Measurements from ENCODE around the gene SRD5A3. TPM values are rescaled to one million over a fixed set of nuclear protein-coding genes. Genes with fewer than 3 reads are reported as not detected.

The SRD5A3 gene
- total and polyA plus RNA-seq, 9 of the 15 experiments (the other 6 are each of a cell fraction or from before 2014, with no cell fraction given), result 2.5 to 37.0 (median 13.3) TPM

DNA sequence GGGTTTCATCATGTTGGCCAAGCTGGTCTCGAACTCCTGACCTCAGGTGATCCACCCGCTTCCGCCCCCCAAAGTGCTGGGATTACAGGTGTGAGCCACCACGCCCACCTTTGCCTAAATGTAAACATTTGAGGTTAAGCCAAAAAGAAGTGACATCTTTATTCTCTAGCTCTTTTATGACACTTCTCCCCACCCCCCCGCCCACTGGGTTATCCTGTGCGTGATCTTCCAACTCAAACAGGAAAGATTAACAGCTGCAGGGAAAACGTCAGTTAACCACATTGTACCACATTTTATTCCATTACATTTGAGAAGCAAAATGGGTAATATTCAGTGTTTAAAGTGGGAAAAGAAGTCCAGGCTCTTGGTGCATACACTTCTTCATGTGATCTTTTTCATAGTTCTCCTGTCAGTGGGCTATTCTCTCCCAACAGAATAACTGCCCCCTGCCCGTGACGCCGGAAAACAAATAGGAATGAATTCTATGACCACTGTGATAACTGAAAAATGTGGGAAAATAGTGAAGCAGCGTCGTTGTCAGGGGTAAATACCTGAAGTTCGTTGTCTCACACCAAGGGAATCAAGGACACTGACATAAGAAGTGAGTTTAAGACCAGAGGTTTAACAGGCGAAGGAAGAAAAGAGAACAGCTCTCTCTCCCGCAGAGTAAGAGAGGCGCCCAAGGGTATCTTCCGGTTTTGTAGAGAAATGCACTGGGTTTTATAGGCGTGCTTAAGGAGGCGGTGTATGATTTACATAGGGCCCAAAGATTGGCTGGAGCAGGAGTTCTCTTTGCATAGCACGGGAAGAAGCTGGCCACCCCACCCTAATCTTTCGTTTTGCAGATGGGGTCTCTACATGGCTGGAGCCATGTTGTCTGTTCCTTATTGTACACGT, 9.7 kb upstream of the SRD5A3 start:
- ATAC-seq (peak; percentile 95), DNase-seq (ENCODE audit: extremely low read depth in 1 of 4, low spot score in 3 of 4) (peak in 2 of 4 experiments; percentile 27 to 42), FAIRE-seq (peak; percentile 77)
- ChIA-PET POLR2A (interaction anchor here (1.4 kb wide), 1 partner anchor 9 kb away, joined by 3 read pairs; the partner anchor contains the start of gene SRD5A3), CTCF (ENCODE audit: low intra/inter-chr PET ratio) (interaction anchor here (0.6 kb wide), 1 partner anchor 14 kb away, joined by 4 read pairs; no protein-coding TSS in a partner anchor)
- peaks cover 0 to 3% of the 10 kb centered on the region in 2 experiments; a peak in 1 of 5 replicates for H3K4me1 ChIP-seq (replicated peaks in 1 of 2; ENCODE audit: control insufficient read depth in 2 of 2, insufficient read depth in 2 of 2, low read length in 2 of 2)
- no peak overlapping the region for H3K4me3 ChIP-seq
- 26% methylated on average over 22 of the region's 22 CpGs for WGBS (ENCODE audit: insufficient coverage, low coverage, missing lambda C conversion rate)
- H3K79me2 ChIP-seq (ENCODE audit: control insufficient read depth, insufficient read depth, low read length), result no peaks in the 10 kb centered on the region
- no peaks in the 10 kb centered on the region for H3K9me1 ChIP-seq (ENCODE audit: control insufficient read depth, insufficient read depth, low read length)
- peak overlapping the region; percentile 53 for H3K4me2 ChIP-seq (ENCODE audit: insufficient read depth, low read length)
- no peaks in the 10 kb centered on the region for H3K27me3 ChIP-seq (ENCODE audit: control insufficient read depth in 2 of 2, insufficient read depth in 2 of 2, low read length in 2 of 2)
- H3K36me3 ChIP-seq (ENCODE audit: control insufficient read depth, insufficient read depth, low read length), result no peaks in the 10 kb centered on the region
- no peaks in the 10 kb centered on the region for H3K9me3 ChIP-seq (replicated peaks; ENCODE audit: control insufficient read depth, insufficient read depth, low read depth, low read length)
- intact Hi-C loops (cut with micrococcal nuclease) (no loop called here), in situ Hi-C loops (cut with MboI) (loop anchor here (10.0 kb wide), 1 partner anchor 398 kb away; no protein-coding TSS in a partner anchor)
- peak overlapping the region; percentile 79 for H2AFZ ChIP-seq (ENCODE audit: low read depth, low read length)
- H3K27ac ChIP-seq (ENCODE audit: extremely low read depth, low read depth, low read length), result peak overlapping the region; percentile 33; the same call in 2 of the 3 replicates
- no peak overlapping the region for H3K9ac ChIP-seq (ENCODE audit: insufficient read depth in 1 of 2, low read depth in 2 of 2, low read length in 2 of 2)
- H4K20me1 ChIP-seq (replicated peaks; ENCODE audit: control insufficient read depth, insufficient read depth, low read length), result no peaks in the 10 kb centered on the region
- BruUV-seq (replicated peaks), result no TSS peak
- TF ChIP-seq NR2F6 (CRISPR knock-in tag; IDR thresholded peaks at IDR 0.05) (no peak), GATAD2B (IDR thresholded peaks at IDR 0.05; ENCODE audit: borderline replicate concordance) (no peak), RBM22 (IDR thresholded peaks at IDR 0.05; ENCODE audit: low read depth, low read length, poor library complexity, severe bottlenecking) (no peak), STAG1 (CRISPR knock-in tag; IDR thresholded peaks at IDR 0.05; ENCODE audit: borderline replicate concordance) (no peak), TCF3 (CRISPR knock-in tag; IDR thresholded peaks at IDR 0.05) (no peak)
- TF ChIP-seq, protein P1, sequence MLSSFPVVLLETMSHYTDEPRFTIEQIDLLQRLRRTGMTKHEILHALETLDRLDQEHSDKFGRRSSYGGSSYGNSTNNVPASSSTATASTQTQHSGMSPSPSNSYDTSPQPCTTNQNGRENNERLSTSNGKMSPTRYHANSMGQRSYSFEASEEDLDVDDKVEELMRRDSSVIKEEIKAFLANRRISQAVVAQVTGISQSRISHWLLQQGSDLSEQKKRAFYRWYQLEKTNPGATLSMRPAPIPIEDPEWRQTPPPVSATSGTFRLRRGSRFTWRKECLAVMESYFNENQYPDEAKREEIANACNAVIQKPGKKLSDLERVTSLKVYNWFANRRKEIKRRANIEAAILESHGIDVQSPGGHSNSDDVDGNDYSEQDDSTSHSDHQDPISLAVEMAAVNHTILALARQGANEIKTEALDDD (IDR thresholded peaks at IDR 0.05), result no peak
- TF ChIP-seq, protein P2, sequence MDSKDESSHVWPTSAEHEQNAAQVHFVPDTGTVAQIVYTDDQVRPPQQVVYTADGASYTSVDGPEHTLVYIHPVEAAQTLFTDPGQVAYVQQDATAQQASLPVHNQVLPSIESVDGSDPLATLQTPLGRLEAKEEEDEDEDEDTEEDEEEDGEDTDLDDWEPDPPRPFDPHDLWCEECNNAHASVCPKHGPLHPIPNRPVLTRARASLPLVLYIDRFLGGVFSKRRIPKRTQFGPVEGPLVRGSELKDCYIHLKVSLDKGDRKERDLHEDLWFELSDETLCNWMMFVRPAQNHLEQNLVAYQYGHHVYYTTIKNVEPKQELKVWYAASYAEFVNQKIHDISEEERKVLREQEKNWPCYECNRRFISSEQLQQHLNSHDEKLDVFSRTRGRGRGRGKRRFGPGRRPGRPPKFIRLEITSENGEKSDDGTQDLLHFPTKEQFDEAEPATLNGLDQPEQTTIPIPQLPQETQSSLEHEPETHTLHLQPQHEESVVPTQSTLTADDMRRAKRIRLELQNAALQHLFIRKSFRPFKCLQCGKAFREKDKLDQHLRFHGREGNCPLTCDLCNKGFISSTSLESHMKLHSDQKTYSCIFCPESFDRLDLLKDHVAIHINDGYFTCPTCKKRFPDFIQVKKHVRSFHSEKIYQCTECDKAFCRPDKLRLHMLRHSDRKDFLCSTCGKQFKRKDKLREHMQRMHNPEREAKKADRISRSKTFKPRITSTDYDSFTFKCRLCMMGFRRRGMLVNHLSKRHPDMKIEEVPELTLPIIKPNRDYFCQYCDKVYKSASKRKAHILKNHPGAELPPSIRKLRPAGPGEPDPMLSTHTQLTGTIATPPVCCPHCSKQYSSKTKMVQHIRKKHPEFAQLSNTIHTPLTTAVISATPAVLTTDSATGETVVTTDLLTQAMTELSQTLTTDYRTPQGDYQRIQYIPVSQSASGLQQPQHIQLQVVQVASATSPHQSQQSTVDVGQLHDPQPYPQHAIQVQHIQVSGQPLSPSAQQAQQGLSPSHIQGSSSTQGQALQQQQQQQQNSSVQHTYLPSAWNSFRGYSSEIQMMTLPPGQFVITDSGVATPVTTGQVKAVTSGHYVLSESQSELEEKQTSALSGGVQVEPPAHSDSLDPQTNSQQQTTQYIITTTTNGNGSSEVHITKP (IDR thresholded peaks at IDR 0.05; ENCODE audit: partially characterized antibody), result no peak
- TF ChIP-seq, protein P3, sequence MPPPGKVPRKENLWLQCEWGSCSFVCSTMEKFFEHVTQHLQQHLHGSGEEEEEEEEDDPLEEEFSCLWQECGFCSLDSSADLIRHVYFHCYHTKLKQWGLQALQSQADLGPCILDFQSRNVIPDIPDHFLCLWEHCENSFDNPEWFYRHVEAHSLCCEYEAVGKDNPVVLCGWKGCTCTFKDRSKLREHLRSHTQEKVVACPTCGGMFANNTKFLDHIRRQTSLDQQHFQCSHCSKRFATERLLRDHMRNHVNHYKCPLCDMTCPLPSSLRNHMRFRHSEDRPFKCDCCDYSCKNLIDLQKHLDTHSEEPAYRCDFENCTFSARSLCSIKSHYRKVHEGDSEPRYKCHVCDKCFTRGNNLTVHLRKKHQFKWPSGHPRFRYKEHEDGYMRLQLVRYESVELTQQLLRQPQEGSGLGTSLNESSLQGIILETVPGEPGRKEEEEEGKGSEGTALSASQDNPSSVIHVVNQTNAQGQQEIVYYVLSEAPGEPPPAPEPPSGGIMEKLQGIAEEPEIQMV (tag; conservative IDR thresholded peaks at IDR 0.05; ENCODE audit: low read depth), result no peak
- TF ChIP-seq, protein P4, sequence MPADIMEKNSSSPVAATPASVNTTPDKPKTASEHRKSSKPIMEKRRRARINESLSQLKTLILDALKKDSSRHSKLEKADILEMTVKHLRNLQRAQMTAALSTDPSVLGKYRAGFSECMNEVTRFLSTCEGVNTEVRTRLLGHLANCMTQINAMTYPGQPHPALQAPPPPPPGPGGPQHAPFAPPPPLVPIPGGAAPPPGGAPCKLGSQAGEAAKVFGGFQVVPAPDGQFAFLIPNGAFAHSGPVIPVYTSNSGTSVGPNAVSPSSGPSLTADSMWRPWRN (IDR thresholded peaks at IDR 0.05; ENCODE audit: low read depth), result no peak
- TF ChIP-seq, protein P5, sequence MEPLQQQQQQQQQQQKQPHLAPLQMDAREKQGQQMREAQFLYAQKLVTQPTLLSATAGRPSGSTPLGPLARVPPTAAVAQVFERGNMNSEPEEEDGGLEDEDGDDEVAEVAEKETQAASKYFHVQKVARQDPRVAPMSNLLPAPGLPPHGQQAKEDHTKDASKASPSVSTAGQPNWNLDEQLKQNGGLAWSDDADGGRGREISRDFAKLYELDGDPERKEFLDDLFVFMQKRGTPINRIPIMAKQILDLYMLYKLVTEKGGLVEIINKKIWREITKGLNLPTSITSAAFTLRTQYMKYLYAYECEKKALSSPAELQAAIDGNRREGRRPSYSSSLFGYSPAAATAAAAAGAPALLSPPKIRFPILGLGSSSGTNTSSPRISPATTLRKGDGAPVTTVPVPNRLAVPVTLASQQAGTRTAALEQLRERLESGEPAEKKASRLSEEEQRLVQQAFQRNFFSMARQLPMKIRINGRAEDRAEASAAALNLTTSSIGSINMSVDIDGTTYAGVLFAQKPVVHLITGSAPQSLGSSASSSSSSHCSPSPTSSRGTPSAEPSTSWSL (CRISPR knock-in tag; IDR thresholded peaks at IDR 0.05; ENCODE audit: borderline replicate concordance), result no peak
